K562 (cell line): ENCODE data around the gene AS3MT. TPM values are rescaled to one million over a fixed set of nuclear protein-coding genes. Genes with fewer than 3 reads are reported as not detected.
"Not testable (repeated sequence)": the region's sequence is repeated elsewhere in the genome, so short reads cannot be mapped to it uniquely, and the experiment has no call there.

Experiments used
- ATAC-seq: fragments of 200-7000 bp; cut with Tn5 transposase; 3 replicates; pipeline ENCODE4 v1.9.1; 2020; ENCODE audit warnings: moderate library complexity
- Bru-seq: library from RNA; stranded (reverse); fragments of 400-500 nt; gene quantifications from one replicate; lab custom pipeline; 2021; lab: Mats Ljungman, UMichigan
- BruChase-seq, 2 experiments: library from RNA; stranded (reverse); fragments of 400-500 nt; gene quantifications; one replicate each; lab custom pipeline; 2021; lab: Mats Ljungman, UMichigan
- BruUV-seq: library from RNA; stranded (reverse); fragments of 400-500 nt; replicated peaks from 2 replicates; lab custom pipeline; 2021; lab: Mats Ljungman, UMichigan
- CTCF ChIA-PET: fragments of 300-600 bp; formaldehyde crosslinking; extraction: SDS; loops from one replicate; lab custom pipeline; 2021; ENCODE audit warnings: low intra/inter-chr PET ratio; lab: Yijun Ruan, JAX
- POLR2A ChIA-PET: fragments of 300-600, 350-650 bp; sonication (Branson Sonifier 250); formaldehyde crosslinking; extraction: SDS; loops from one replicate; lab custom pipeline; 2021; ENCODE audit warnings: antibody characterized with exemption, inconsistent platforms; lab: Yijun Ruan, JAX
- DNase-seq, 4 experiments: peaks; one replicate each; pipeline versions ENCODE4 v3.0.0 to v3.0.0-alpha.2; 2011 to 2018; ENCODE audit warnings: low spot score in 3 of 4, mixed read lengths in 3 of 4; ENCODE audit errors: extremely low read depth in 1 of 4
- FAIRE-seq: peaks from 2 replicates; lab custom pipeline; 2011; peaks lifted over from hg19 to GRCh38; lab: Jason Lieb, UNC
- H2AFZ ChIP-seq: 2 replicates; pipeline ENCODE4 v1.6.0; 2011; ENCODE audit warnings: low read depth, low read length, control low read depth, inconsistent platforms
- H3K27ac ChIP-seq: fragments of 200-600 bp; 3 replicates; pipeline ENCODE4 v1.8.0; 2011; ENCODE audit warnings: low read depth, mild to moderate bottlenecking, control low read depth, inconsistent platforms, low read length, moderate library complexity, mixed read lengths; ENCODE audit errors: extremely low read depth
- H3K27me3 ChIP-seq, 2 experiments: fragments of 300-600 bp in 1 of 2; 2 replicates in 1 of 2; 3 replicates in 1 of 2; pipeline versions ENCODE4 v1.6.0 to v1.8.0; 2011; ENCODE audit warnings: inconsistent platforms in 2 of 2, low read length in 2 of 2, mild to moderate bottlenecking in 1 of 2, mixed read lengths in 1 of 2, moderate library complexity in 1 of 2; ENCODE audit not compliant: control insufficient read depth in 2 of 2, insufficient read depth in 2 of 2
- H3K36me3 ChIP-seq: fragments of 300-600 bp; 3 replicates; pipeline ENCODE4 v1.8.0; 2011; ENCODE audit warnings: mild to moderate bottlenecking, low read length, inconsistent platforms; ENCODE audit not compliant: control insufficient read depth, insufficient read depth
- H3K4me1 ChIP-seq, 2 experiments: fragments of 200-600 bp in 1 of 2; replicated peaks in 1 of 2; 2 replicates in 1 of 2; 3 replicates in 1 of 2; pipeline versions ENCODE4 v1.5.1 to v1.8.0; 2011; ENCODE audit warnings: inconsistent platforms in 2 of 2, low read length in 2 of 2, mild to moderate bottlenecking in 1 of 2, mixed read lengths in 1 of 2, moderate library complexity in 1 of 2; ENCODE audit not compliant: control insufficient read depth in 2 of 2, insufficient read depth in 2 of 2
- H3K4me2 ChIP-seq: 2 replicates; pipeline ENCODE4 v1.6.1; 2011; ENCODE audit warnings: low read length, control low read depth, inconsistent platforms, mixed read lengths; ENCODE audit not compliant: insufficient read depth
- H3K4me3 ChIP-seq: fragments of 200-600 bp; sonication (generic), shearing (Covaris generic); 2 replicates; pipeline ENCODE4 v1.5.1; 2016; ENCODE audit warnings: control low read depth, inconsistent platforms
- H3K79me2 ChIP-seq: fragments of 200-600 bp; 3 replicates; pipeline ENCODE4 v1.8.0; 2011; ENCODE audit warnings: low read length, inconsistent platforms; ENCODE audit not compliant: control insufficient read depth, insufficient read depth
- H3K9ac ChIP-seq, 2 experiments: 2 replicates each; pipeline versions ENCODE4 v1.6.0 to v1.6.1; 2011; ENCODE audit warnings: low read depth in 2 of 2, low read length in 2 of 2, control low read depth in 1 of 2, inconsistent platforms in 1 of 2, mild to moderate bottlenecking in 1 of 2, mixed read lengths in 1 of 2; ENCODE audit not compliant: insufficient read depth in 1 of 2
- H3K9me1 ChIP-seq: one replicate; pipeline ENCODE4 v1.6.0; 2011; ENCODE audit warnings: inconsistent platforms, mild to moderate bottlenecking, low read length, moderate library complexity; ENCODE audit not compliant: control insufficient read depth, insufficient read depth
- H3K9me3 ChIP-seq: replicated peaks from 2 replicates; pipeline ENCODE4 v1.5.1; 2011; ENCODE audit warnings: low read depth, low read length, inconsistent platforms; ENCODE audit not compliant: control insufficient read depth, insufficient read depth
- H4K20me1 ChIP-seq: replicated peaks from 2 replicates; pipeline ENCODE4 v1.6.1; 2011; ENCODE audit warnings: low read length, inconsistent platforms, mixed read lengths; ENCODE audit not compliant: control insufficient read depth, insufficient read depth
- CBFA2T3 ChIP-seq: fragments of 450-650 bp; IDR thresholded peaks from 2 replicates; pipeline ENCODE4 v1.6.1; 2017
- POLR2G ChIP-seq: fragments of 200-400 bp; formaldehyde crosslinking; IDR thresholded peaks from 2 replicates; pipeline ENCODE4 v1.6.1; 2017; ENCODE audit warnings: low read depth, mild to moderate bottlenecking, antibody characterized with exemption, low read length, moderate library complexity
- POLR3A ChIP-seq: IDR thresholded peaks from 2 replicates; pipeline ENCODE4 v1.6.1; 2011; ENCODE audit warnings: borderline replicate concordance, mild to moderate bottlenecking, moderate library complexity; ENCODE audit not compliant: insufficient read length, insufficient read depth; ENCODE audit errors: extremely low read depth
- RBBP5 ChIP-seq: fragments of 200-600 bp; sonication (generic); IDR thresholded peaks from 2 replicates; pipeline ENCODE4 v1.6.1; 2012; ENCODE audit warnings: borderline replicate concordance, mild to moderate bottlenecking, low read length, control low read depth, inconsistent platforms; ENCODE audit not compliant: insufficient read depth, poor library complexity, severe bottlenecking
- ZBTB33 ChIP-seq: sonication (generic); formaldehyde crosslinking; IDR thresholded peaks from 2 replicates; pipeline ENCODE4 v1.8.1; 2023; ENCODE audit warnings: mild to moderate bottlenecking, missing genetic modification reagents
- WGBS: fragments of 100-300 bp; shearing (Covaris generic); methylation state at CpG from one replicate; pipeline ENCODE4 v1.1.6; 2016; ENCODE audit warnings: low coverage, mixed read lengths; ENCODE audit not compliant: insufficient coverage; ENCODE audit errors: missing lambda C conversion rate; 5-methylcytosine and 5-hydroxymethylcytosine counted together
- in situ Hi-C: fragments of 300-500 bp; cut with MboI; formaldehyde crosslinking; loops from 4 replicates; pipeline ENCODE4 v1.15.0; 2018; ENCODE audit warnings: inconsistent platforms, mixed read lengths
- intact Hi-C: fragments of 100-400 bp; cut with micrococcal nuclease; formaldehyde crosslinking; loops from 2 replicates; pipeline ENCODE4 v1.14.2; 2022
- long read RNA-seq, 3 experiments: library from polyadenylated mRNA in 2 of 3; library from RNA in 1 of 3; unstranded in 2 of 3; stranded (forward) in 1 of 3; transcript quantifications; one replicate each; pipeline ENCODE4 v2.0.0, GENCODE V29; 2019 to 2022
- polyA minus RNA-seq, 3 experiments: library from RNA; depleted of rRNA, polyadenylated mRNA; stranded (reverse); fragments of >200 nt; gene quantifications; 2 replicates each; pipeline ENCODE4 v1.2.3, GENCODE V29; 2011
- polyA plus RNA-seq, 8 experiments: library from polyadenylated mRNA; depleted of rRNA in 4 of 8; stranded (reverse) in 5 of 8; unstranded in 3 of 8; fragments of >200 nt; fragmentation: Nextera tagmentation in 2 of 8; fragmentation: Illumina TruSeq in 1 of 8; extraction: Ambion mirVana in 2 of 8; extraction: Trizol in 1 of 8; gene quantifications; 2 replicates each; pipeline versions ENCODE4 v1.2.1 to v1.2.3, GENCODE V29; 2011 to 2014; ENCODE audit warnings: inconsistent platforms in 1 of 8, missing spikeins in 1 of 8
- total RNA-seq, 7 experiments: library from RNA; depleted of rRNA in 6 of 7; stranded (reverse); fragments of >200 nt in 6 of 7; fragmentation: Illumina TruSeq in 2 of 7; extraction: Trizol in 2 of 7; gene quantifications; 2 replicates each; pipeline versions ENCODE4 v1.2.1 to v1.2.3, GENCODE V29; 2011 to 2021; ENCODE audit warnings: low replicate concordance in 1 of 7

The AS3MT gene
- total RNA-seq (2011; cell fraction: chromatin; rRNA removed; ENCODE audit: low replicate concordance): 0.39 and 1.4 TPM in 2 replicates
- 0.39 and 0.50 TPM in 2 replicates for total RNA-seq (2011; cell fraction: nucleolus; rRNA removed)
- 0.38 and 0.88 TPM in 2 replicates for total RNA-seq (2011; cell fraction: nucleoplasm; rRNA removed)
- total RNA-seq (2014; rRNA removed): not detected in 2 replicates
- total RNA-seq (2014; rRNA removed; fragmentation: Illumina TruSeq; extraction: Trizol): 0.33 and 0.41 TPM in 2 replicates
- 0.30 TPM in 1 of 2 replicates, not detected in the other for total RNA-seq (2015; rRNA removed; fragmentation: Illumina TruSeq; extraction: Trizol)
- 0.25 and 0.29 TPM in 2 replicates for total RNA-seq (2021)
- 0.07 TPM in 1 of 2 replicates, not detected in the other for polyA plus RNA-seq (2011; rRNA removed)
- 0.04 TPM in 1 of 2 replicates, not detected in the other for polyA plus RNA-seq (2011; cell fraction: cytosol; rRNA removed)
- 0.06 and 0.15 TPM in 2 replicates for polyA plus RNA-seq (2011; cell fraction: nucleus; rRNA removed)
- polyA plus RNA-seq (2012): 0.29 TPM in 1 of 2 replicates, not detected in the other
- 0.19 TPM in 1 of 2 replicates, not detected in the other for polyA plus RNA-seq (2014; fragmentation: Illumina TruSeq; extraction: Trizol)
- polyA plus RNA-seq (2014; fragmentation: Nextera tagmentation; extraction: Ambion mirVana): under 1 TPM; 0.04 to 0.14 TPM
- polyA plus RNA-seq (2014; rRNA removed): 0.24 and 0.58 TPM in 2 replicates
- 0.51 TPM in 1 of 2 replicates, not detected in the other for polyA minus RNA-seq (2011; rRNA and poly(A)+ RNA removed)
- polyA minus RNA-seq (2011; cell fraction: cytosol; rRNA and poly(A)+ RNA removed): not detected in 2 replicates
- polyA minus RNA-seq (2011; cell fraction: nucleus; rRNA and poly(A)+ RNA removed): 0.13 and 0.33 TPM in 2 replicates
- not detected for Bru-seq, nascent RNA
- BruChase-seq, experiment 1, labeled RNA remaining after a 2-hour chase: percentile 36 among the genes with signal in this experiment
- percentile 41 among the genes with signal in this experiment for BruChase-seq, experiment 2, labeled RNA remaining after a 6-hour chase
- long read RNA-seq, experiment 1: 0 reads
- long read RNA-seq, experiment 2: 0 reads
- long read RNA-seq, experiment 3: 0 reads

GRCh38 chr10:102869258-102870198, at the start of gene AS3MT:
Gene AS3MT, plus strand, starts transcription at chr10:102869470. Its CDS starts 123 bp downstream, at chr10:102869593.
- TF ChIP-seq RBBP5 (no peak), CBFA2T3 (no peak), POLR2G (peak; percentile 19; the same call in 1 of the 2 replicates), POLR3A (no peak), ZBTB33 (peak; percentile 26; the same call in 1 of the 2 replicates)
- H3K9ac ChIP-seq: no peak within 1 kb of the TSS
- H3K4me1 ChIP-seq: no peaks in the 10 kb centered on the region; a peak in 3 of 5 replicates
- ATAC-seq: no peak
- FAIRE-seq: no peak
- ChIA-PET POLR2A (no interaction called here), CTCF (no interaction called here)
- in situ Hi-C loops: no loop called here
- H3K36me3 ChIP-seq: peaks cover 2% of the 10 kb centered on the region; the same call in 1 of the 3 replicates
- DNase-seq: no peak
- H3K79me2 ChIP-seq: no peaks in the 10 kb centered on the region
- no TSS peak for BruUV-seq
- H3K4me3 ChIP-seq: no peak within 1 kb of the TSS
- intact Hi-C loops: no loop called here
- no peak within 1 kb of the TSS for H3K4me2 ChIP-seq
- H3K27ac ChIP-seq: no peak within 1 kb of the TSS
- H3K9me3 ChIP-seq: no peaks in the 10 kb centered on the region
- H4K20me1 ChIP-seq: no peaks in the 10 kb centered on the region
- no peak within 1 kb of the TSS for H2AFZ ChIP-seq
- no peaks in the 10 kb centered on the region for H3K27me3 ChIP-seq
- WGBS: 92% methylated on average over 26 of the region's 63 CpGs
- H3K9me1 ChIP-seq: no peaks in the 10 kb centered on the region

- H2AFZ ChIP-seq, H3K79me2 ChIP-seq, H3K9ac ChIP-seq, H3K27ac ChIP-seq, ATAC-seq, BruUV-seq, H4K20me1 ChIP-seq, H3K4me3 ChIP-seq, H3K9me3 ChIP-seq, intact Hi-C loops, H3K36me3 ChIP-seq, H3K27me3 ChIP-seq, POLR2A ChIA-PET, CTCF ChIA-PET, H3K9me1 ChIP-seq, H3K4me2 ChIP-seq, in situ Hi-C loops, FAIRE-seq, DNase-seq: not testable (repeated sequence)
- WGBS: 98% methylated on average over 5 of the region's 5 CpGs
- H3K4me1 ChIP-seq: peaks cover 9 to 11% of the 10 kb centered on the region in 2 experiments
These were observed 49.3 kb upstream of the AS3MT start for GRCh38 chr10:102820008-102820407.
